ENCODE results near the gene AMOT. TPM values are rescaled to one million over a fixed set of nuclear protein-coding genes. Genes with fewer than 3 reads are reported as not detected.
"Not testable (repeated sequence)": the region's sequence is repeated elsewhere in the genome, so short reads cannot be mapped to it uniquely, and the experiment has no call there.

The AMOT gene
- total RNA-seq, 2 donors from 2014 or later, result 4.2 to 7.3 TPM

GRCh38 chrX:112865464-112866025 lies 24.9 kb upstream of the AMOT start:
- DNase-seq (no peak), ATAC-seq (no peak)
- intact Hi-C loops (cut with DNase I), result no loop called here
- Histone ChIP-seq H3K27me3 (no peaks in the 10 kb centered on the region), H3K4me1 (no peaks in the 10 kb centered on the region), H3K4me3 (no peak overlapping the region), H3K36me3 (replicated peaks in 1 of 2; ENCODE audit: insufficient read depth in 1 of 2, low read depth in 2 of 2) (no peaks in the 10 kb centered on the region), H3K27ac (no peak overlapping the region), H3K9me3 (no peaks in the 10 kb centered on the region)
- no peak for TF ChIP-seq POLR2A (IDR thresholded peaks at IDR 0.05)
- TF ChIP-seq CTCF (IDR thresholded peaks at IDR 0.05), result no peak
- 38 to 53% methylated on average over 4 of the region's 4 CpGs for WGBS, 2 donors

DNA sequence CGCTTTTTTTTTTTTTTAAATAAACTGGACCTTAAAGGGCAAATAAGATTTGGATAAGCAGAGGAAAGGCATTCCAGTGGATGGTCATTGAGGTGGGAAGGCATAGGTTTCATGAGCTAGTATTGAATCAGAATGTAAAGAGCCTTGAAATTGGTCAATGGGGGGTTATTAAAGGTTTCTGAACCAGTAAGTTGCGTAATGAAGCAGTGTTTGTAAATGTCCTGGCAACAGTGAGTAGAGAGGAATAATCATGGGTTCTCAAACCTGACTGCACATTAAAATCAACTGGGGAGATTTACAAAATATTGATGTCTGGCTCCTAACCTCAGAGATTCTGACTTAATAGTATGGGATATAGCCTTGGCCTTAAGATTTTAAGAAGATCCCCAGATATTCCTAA lies 23.2 kb upstream of the AMOT start:
- H3K27ac ChIP-seq, result no peak overlapping the region
- H3K36me3 ChIP-seq (replicated peaks in 1 of 2; ENCODE audit: insufficient read depth in 1 of 2, low read depth in 2 of 2), result no peaks in the 10 kb centered on the region
- no peak overlapping the region for H3K4me3 ChIP-seq
- ATAC-seq (no peak), DNase-seq (no peak)
- H3K27me3 ChIP-seq, result no peaks in the 10 kb centered on the region
- no peak for TF ChIP-seq CTCF (IDR thresholded peaks at IDR 0.05)
- TF ChIP-seq POLR2A (IDR thresholded peaks at IDR 0.05), result no peak
- intact Hi-C loops (cut with DNase I), result no loop called here
- 78 to 84% methylated on average over 2 of the region's 2 CpGs for WGBS, 2 donors
- no peaks in the 10 kb centered on the region for H3K4me1 ChIP-seq
- no peaks in the 10 kb centered on the region for H3K9me3 ChIP-seq

DNA sequence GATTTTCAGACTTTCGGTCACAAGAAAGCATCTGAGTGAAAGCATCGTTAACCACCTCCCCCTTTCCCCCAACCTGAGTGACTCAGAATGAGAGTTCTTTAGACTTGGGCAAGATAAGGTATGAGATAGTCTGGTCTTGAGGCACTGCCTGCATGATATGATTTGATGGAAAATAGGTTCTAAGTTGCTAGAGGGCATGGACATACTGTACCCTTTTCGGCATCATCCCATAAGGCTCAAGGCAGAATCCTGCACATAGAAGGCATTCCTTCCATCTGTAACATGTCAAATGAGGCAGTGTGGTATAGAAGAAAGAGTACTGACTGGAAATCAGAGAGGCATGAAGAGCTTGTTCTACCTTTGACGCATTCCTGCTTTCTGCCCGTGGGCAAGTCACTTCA lies 16.8 kb upstream of the AMOT start:
- ATAC-seq, result no peak
- WGBS, 2 donors, result 88 to 94% methylated on average over 3 to 5 of the region's 5 CpGs
- TF ChIP-seq POLR2A (IDR thresholded peaks at IDR 0.05) (no peak), CTCF (IDR thresholded peaks at IDR 0.05) (no peak)
- intact Hi-C loops (cut with DNase I), result no loop called here
- Histone ChIP-seq H3K36me3 (replicated peaks in 1 of 2; ENCODE audit: insufficient read depth in 1 of 2, low read depth in 2 of 2) (no peaks in the 10 kb centered on the region), H3K27ac (no peak overlapping the region), H3K27me3 (no peaks in the 10 kb centered on the region), H3K9me3 (no peaks in the 10 kb centered on the region), H3K4me1 (no peaks in the 10 kb centered on the region), H3K4me3 (no peak overlapping the region)
- DNase-seq, result no peak

DNA sequence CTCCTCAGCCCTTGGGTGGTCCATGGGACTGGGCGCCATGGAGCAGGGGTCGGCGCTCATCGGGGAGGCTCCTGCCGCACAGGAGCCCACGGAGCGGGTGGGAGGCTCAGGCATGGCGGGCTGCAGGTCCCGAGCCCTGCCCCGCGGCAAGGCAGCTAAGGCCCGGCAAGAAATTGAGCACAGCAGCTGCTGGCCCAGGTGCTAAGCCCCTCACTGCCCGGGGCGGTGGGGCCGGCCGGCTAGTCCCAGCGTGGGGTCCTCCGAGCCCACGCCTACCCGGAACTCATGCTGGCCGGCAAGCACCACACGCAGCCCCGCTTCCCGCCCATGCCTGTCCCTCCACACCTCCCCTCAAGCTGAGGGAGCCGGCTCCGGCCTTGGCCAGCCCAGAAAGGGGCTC lies 14.3 kb upstream of the AMOT start:
- H3K36me3 ChIP-seq (replicated peaks in 1 of 2; ENCODE audit: insufficient read depth in 1 of 2, low read depth in 2 of 2); H3K9me3 ChIP-seq; intact Hi-C loops (cut with DNase I); ATAC-seq; H3K4me3 ChIP-seq; H3K27me3 ChIP-seq; H3K27ac ChIP-seq; H3K4me1 ChIP-seq; DNase-seq: not testable (repeated sequence)
- WGBS, 2 donors, result no CpG with 5 or more reads among the region's 26 CpGs

DNA sequence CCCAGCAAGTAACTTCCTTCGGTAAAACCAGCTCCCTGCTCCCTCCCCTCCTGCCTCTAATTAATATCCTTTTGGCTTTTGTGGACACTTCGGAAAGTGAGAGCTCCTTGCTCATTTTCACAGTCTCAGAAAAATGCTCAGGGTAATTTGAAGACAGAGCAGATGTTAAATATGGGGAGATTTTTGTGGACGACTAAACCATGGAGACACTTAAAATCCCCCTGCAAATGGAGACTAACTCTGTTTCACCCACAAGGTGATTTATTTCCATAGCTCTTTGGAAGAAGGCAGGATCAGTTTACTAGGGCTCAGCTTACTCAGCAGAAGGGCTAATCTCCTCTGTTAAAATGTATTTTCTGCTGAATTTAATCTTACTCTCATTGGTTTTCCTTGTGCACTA lies 12.2 kb upstream of the AMOT start:
- H3K4me3 ChIP-seq, result no peak overlapping the region
- no peaks in the 10 kb centered on the region for H3K36me3 ChIP-seq (replicated peaks in 1 of 2; ENCODE audit: insufficient read depth in 1 of 2, low read depth in 2 of 2)
- no peaks in the 10 kb centered on the region for H3K27me3 ChIP-seq
- intact Hi-C loops (cut with DNase I), result no loop called here
- H3K27ac ChIP-seq, result no peak overlapping the region
- no peaks in the 10 kb centered on the region for H3K4me1 ChIP-seq
- H3K9me3 ChIP-seq, result no peaks in the 10 kb centered on the region
- ATAC-seq, result no peak
- no peak for DNase-seq
- TF ChIP-seq CTCF (IDR thresholded peaks at IDR 0.05) (no peak), POLR2A (IDR thresholded peaks at IDR 0.05) (no peak)
- WGBS, 2 donors, result 70% methylated on average over 3 of the region's 3 CpGs

Measured in body of pancreas (tissue), 4 donors.